Measurements from ENCODE around the gene MALRD1.

Gene MALRD1

DNA sequence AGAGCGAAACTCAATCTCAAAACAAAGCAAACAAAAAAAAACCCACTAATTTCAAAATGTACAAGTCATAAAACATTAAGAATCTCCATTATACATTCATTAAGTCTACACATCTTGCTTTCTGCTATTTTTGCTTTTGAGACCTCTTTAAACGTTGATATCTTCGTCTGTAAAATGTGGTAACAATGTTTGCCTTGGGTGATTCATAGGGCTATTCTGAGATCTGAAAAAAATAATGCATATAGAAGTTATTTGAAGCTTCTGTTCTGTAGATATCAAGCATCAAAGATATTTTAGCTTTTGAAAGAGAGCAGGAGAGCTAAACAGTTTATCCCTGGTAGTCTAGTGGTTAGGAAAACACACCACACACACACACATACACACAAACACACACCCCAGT lies 609.5 kb downstream of the MALRD1 start:
- no peak for DNase-seq (ENCODE audit: low read depth)
- no peak overlapping the region for H3K4me3 ChIP-seq (ENCODE audit: control insufficient read depth, low read depth, low read length)
- no peak for TF ChIP-seq CTCF (conservative IDR thresholded peaks at IDR 0.05; ENCODE audit: control insufficient read depth, insufficient read depth, low read depth, low read length)

DNA sequence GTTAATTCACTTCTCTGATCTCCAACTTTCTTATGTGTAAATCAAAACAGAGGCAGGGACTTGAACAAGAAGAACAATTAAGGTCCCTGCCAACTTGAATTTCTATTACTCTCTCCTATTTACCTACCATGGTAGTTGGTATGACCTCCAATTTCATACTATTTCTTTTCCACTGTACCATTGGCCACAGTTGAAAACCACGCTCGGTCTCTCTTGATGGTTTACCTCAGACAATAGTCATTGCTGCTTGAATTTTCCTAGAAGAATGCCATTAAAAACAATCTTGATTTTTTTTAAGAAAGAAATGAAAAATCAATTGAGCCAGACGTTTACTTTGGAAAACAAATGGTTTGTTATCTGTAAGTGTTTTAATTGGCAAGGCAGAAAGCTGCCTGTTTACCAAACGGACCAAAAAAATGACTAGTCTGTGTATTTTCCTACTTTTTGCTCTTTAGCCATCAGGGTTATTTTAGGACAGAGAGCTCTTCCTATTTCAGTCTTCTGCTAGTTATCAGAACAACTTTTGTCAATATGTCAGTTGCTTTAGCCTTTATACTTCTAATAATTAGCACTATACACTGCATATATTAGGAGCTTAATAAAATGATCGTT lies 610.1 kb downstream of the MALRD1 start:
- TF ChIP-seq CTCF (conservative IDR thresholded peaks at IDR 0.05; ENCODE audit: control insufficient read depth, insufficient read depth, low read depth, low read length): no peak
- H3K4me3 ChIP-seq (ENCODE audit: control insufficient read depth, low read depth, low read length): no peak overlapping the region
- no peak for DNase-seq (ENCODE audit: low read depth)

- peak; percentile 17 for DNase-seq (ENCODE audit: low read depth)
These were observed 611.5 kb downstream of the MALRD1 start for GRCh38 chr10:19659920-19660655.

GRCh38 chr10:19663344-19663743 lies 614.7 kb downstream of the MALRD1 start:
- TF ChIP-seq CTCF (conservative IDR thresholded peaks at IDR 0.05; ENCODE audit: control insufficient read depth, insufficient read depth, low read depth, low read length): no peak
- no peak for DNase-seq (ENCODE audit: low read depth)
- H3K4me3 ChIP-seq (ENCODE audit: control insufficient read depth, low read depth, low read length): no peak overlapping the region

More at GRCh38 chr10:19659920-19660655, 611.5 kb downstream of the MALRD1 start:
- TF ChIP-seq CTCF (conservative IDR thresholded peaks at IDR 0.05; ENCODE audit: control insufficient read depth, insufficient read depth, low read depth, low read length): no peak
- no peak overlapping the region for H3K4me3 ChIP-seq (ENCODE audit: control insufficient read depth, low read depth, low read length)

DNA sequence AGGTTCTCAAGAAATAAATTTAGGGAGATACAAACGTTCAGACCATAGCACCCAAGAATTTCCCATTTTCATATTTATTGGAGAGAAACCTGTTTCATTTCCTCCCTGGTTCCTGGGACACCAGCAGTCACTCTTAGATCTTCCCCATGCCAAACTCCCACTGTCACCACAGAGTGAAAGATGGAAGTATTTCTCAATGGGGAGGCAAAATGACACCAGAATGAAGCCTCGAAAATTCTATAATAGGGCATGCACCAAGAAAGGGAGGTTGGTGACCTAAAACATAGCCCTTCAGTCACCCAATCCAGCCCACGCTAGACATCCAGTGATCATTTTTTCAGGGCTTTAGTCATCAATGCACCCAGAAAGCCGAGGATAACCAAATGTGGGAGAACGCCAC lies 619.5 kb downstream of the MALRD1 start:
- no peak overlapping the region for H3K4me3 ChIP-seq (ENCODE audit: control insufficient read depth, low read depth, low read length)
- TF ChIP-seq CTCF (conservative IDR thresholded peaks at IDR 0.05; ENCODE audit: control insufficient read depth, insufficient read depth, low read depth, low read length): no peak
- no peak for DNase-seq (ENCODE audit: low read depth)

- no peak for TF ChIP-seq CTCF (conservative IDR thresholded peaks at IDR 0.05; ENCODE audit: control insufficient read depth, insufficient read depth, low read depth, low read length)
- H3K4me3 ChIP-seq (ENCODE audit: control insufficient read depth, low read depth, low read length): no peak overlapping the region
- no peak for DNase-seq (ENCODE audit: low read depth)
These were observed 627.5 kb downstream of the MALRD1 start for GRCh38 chr10:19676063-19676462.
